HepG2 (cell line): ENCODE results near the gene FASTK. TPM values are rescaled to one million over a fixed set of nuclear protein-coding genes. Genes with fewer than 3 reads are reported as not detected.

ENCODE experiments used
- AHDC1 ChIP-seq: sonication (generic); formaldehyde crosslinking; IDR thresholded peaks from 2 replicates; pipeline ENCODE4 v1.5.1; 2020; ENCODE audit warnings: mild to moderate bottlenecking, missing genetic modification reagents, borderline replicate concordance
- CEBPZ ChIP-seq: IDR thresholded peaks from 2 replicates; pipeline ENCODE4 v1.6.1; 2012; ENCODE audit warnings: low read length, improper control_type of control experiment
- HDAC1 ChIP-seq: sonication (generic); formaldehyde crosslinking; IDR thresholded peaks from 2 replicates; pipeline ENCODE4 v1.5.1; 2020; ENCODE audit warnings: mild to moderate bottlenecking, missing genetic modification reagents
- HNF1A ChIP-seq, 2 experiments: sonication (generic) in 1 of 2; formaldehyde crosslinking in 1 of 2; IDR thresholded peaks; 2 replicates each; pipeline versions ENCODE4 v1.4.0 to v1.6.1; 2016 to 2020; ENCODE audit warnings: borderline replicate concordance in 1 of 2, low read depth in 1 of 2, mild to moderate bottlenecking in 1 of 2, missing genetic modification reagents in 1 of 2
- HOXA7 ChIP-seq: sonication (generic); formaldehyde crosslinking; IDR thresholded peaks from 2 replicates; pipeline ENCODE4 v1.8.1; 2022; ENCODE audit warnings: mild to moderate bottlenecking, missing genetic modification reagents, moderate library complexity
- MAF1 ChIP-seq: sonication (generic); formaldehyde crosslinking; IDR thresholded peaks from 2 replicates; pipeline ENCODE4 v1.5.0; 2020; ENCODE audit warnings: missing genetic modification reagents, borderline replicate concordance
- NFYC ChIP-seq: IDR thresholded peaks from 2 replicates; pipeline ENCODE4 v1.6.1; 2016; ENCODE audit warnings: missing genetic modification reagents, missing compliant biosample characterization
- SALL2 ChIP-seq: sonication (generic); formaldehyde crosslinking; IDR thresholded peaks from 2 replicates; pipeline ENCODE4 v1.8.1; 2023; ENCODE audit warnings: mild to moderate bottlenecking, missing genetic modification reagents, inconsistent platforms
- ZBTB25 ChIP-seq: IDR thresholded peaks from 2 replicates; pipeline ENCODE4 v1.6.1; 2018; ENCODE audit warnings: missing genetic modification reagents
- ZFX ChIP-seq: sonication (generic); formaldehyde crosslinking; IDR thresholded peaks from 2 replicates; pipeline ENCODE4 v1.4.0; 2020; ENCODE audit warnings: mild to moderate bottlenecking, low read depth, missing genetic modification reagents, moderate library complexity
- ZNF891 ChIP-seq: sonication (generic); formaldehyde crosslinking; IDR thresholded peaks from 2 replicates; pipeline ENCODE4 v1.5.0; 2020; ENCODE audit warnings: mild to moderate bottlenecking, missing genetic modification reagents
- polyA plus RNA-seq, 8 experiments: library from polyadenylated mRNA; depleted of rRNA in 3 of 8; stranded (reverse) in 7 of 8; unstranded in 1 of 8; fragments of >200 nt; fragmentation: Illumina TruSeq in 4 of 8; extraction: Trizol in 4 of 8; gene quantifications; 2 replicates each; pipeline versions ENCODE4 v1.2.1 to v1.2.3, GENCODE V29; 2011 to 2016; ENCODE audit warnings: low read depth in 4 of 8, missing spikeins in 1 of 8, mixed read lengths in 1 of 8; ENCODE audit not compliant: insufficient read depth in 1 of 8
- total RNA-seq, 5 experiments: library from RNA; depleted of rRNA; stranded (reverse); fragments of >200 nt; fragmentation: Illumina TruSeq; extraction: Trizol; gene quantifications; 2 replicates each; pipeline ENCODE4 v1.2.3, GENCODE V29; 2016; ENCODE audit warnings: low read depth in 1 of 5

The FASTK gene
- total and polyA plus RNA-seq, 2 of the 13 experiments (the other 11 are each of a cell fraction or from before 2014, with no cell fraction given), result 52.9 to 55.7 TPM

DNA sequence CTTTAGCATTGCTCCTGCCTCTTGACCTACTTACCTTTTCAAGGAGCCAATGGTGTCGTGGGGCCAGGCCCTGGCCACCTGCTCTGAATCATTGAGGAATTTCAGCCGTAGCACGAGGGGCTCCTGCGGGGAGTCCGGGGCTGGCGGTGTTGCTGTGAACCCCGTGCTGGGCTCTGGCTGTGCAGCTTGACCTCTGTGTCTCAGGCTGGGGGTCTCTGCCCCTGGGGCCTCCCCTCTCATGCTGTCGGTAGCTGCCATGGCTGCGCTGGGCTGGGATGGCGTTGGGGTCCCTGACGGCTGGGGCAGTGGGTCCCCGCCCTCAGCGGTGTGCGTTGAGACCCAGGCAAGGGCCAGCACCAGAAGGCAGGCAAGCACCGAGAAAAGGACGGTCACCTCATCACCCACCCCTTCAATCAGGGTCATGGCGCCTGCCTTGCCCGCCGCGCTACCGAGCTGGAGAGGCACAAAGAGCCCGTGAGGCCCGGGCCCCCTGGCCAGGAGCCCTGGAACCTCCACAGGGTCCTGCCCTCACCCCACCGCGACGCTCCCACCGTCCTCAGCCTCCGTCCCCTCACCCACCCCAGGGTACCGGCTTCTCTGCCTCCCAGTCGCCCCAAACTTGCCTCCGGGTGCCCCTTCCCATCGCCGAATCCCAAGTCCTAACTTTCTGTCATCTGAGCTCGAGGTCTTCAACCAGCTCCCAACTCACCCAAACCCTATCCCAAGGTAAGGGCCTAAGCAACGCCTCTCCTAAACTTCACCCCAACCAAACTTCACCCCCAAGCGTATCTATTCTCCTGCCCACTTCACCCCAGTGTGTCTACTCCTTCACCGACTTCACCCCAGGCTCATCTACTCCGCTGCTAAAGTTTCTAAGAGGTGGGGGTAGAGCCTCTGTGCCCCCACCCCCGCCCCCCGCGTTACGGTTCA lies 1.8 kb upstream of the FASTK start (continued):
- TF ChIP-seq CEBPZ (no peak), SALL2 (CRISPR knock-in tag) (no peak), HDAC1 (CRISPR knock-in tag) (no peak), HNF1A (IDR thresholded peaks at IDR 0.05; ENCODE audit: low read depth) (no peak), HNF1A (CRISPR knock-in tag; IDR thresholded peaks at IDR 0.05; ENCODE audit: borderline replicate concordance) (no peak), ZBTB25 (CRISPR knock-in tag) (no peak), ZNF891 (CRISPR knock-in tag) (0 out of 2 replicates have a peak, but pooled peaks have one; percentile 39), AHDC1 (CRISPR knock-in tag) (no peak), NFYC (CRISPR knock-in tag) (no peak), HOXA7 (CRISPR knock-in tag) (no peak), MAF1 (CRISPR knock-in tag) (no peak), ZFX (CRISPR knock-in tag) (no peak)
